GM12875 (cell line): ENCODE data around the gene ILKAP.

Source experiments
- H3K4me3 ChIP-seq: one replicate; pipeline ENCODE4 v1.5.1; 2011; ENCODE audit warnings: low read depth, low read length, control low read depth
- CTCF ChIP-seq: IDR thresholded peaks from 2 replicates; pipeline ENCODE4 v1.5.1; 2011; ENCODE audit warnings: low read depth, mild to moderate bottlenecking, control low read depth, inconsistent platforms, low read length, moderate library complexity, borderline replicate concordance; ENCODE audit not compliant: insufficient read depth

Gene ILKAP

GRCh38 chr2:238142382-238143205 is 60.9 kb downstream of the ILKAP start:
- TF ChIP-seq CTCF, result no peak
- H3K4me3 ChIP-seq, result no peak overlapping the region

- no peak overlapping the region for H3K4me3 ChIP-seq
- TF ChIP-seq CTCF, result no peak
These were observed 61.8 kb downstream of the ILKAP start for GRCh38 chr2:238141541-238142318.

GRCh38 chr2:238140721-238141540 is 62.6 kb downstream of the ILKAP start:
- no peak overlapping the region for H3K4me3 ChIP-seq
- no peak for TF ChIP-seq CTCF

- H3K4me3 ChIP-seq, result no peak overlapping the region
- TF ChIP-seq CTCF, result no peak
These were observed 63.5 kb downstream of the ILKAP start for GRCh38 chr2:238140040-238140439.

GRCh38 chr2:238139196-238140039 is 64.1 kb downstream of the ILKAP start:
- peak; percentile 82 for TF ChIP-seq CTCF
- H3K4me3 ChIP-seq, result peak overlapping the region; percentile 11
